GM23248 (cell line): ENCODE data around the gene GUCY1B1.

ENCODE experiments used
- EZH2 ChIP-seq: fragments of 200-600 bp; sonication (generic); IDR thresholded peaks from 2 replicates; pipeline ENCODE4 v1.6.1; 2018; ENCODE audit warnings: antibody characterized with exemption, mild to moderate bottlenecking; ENCODE audit not compliant: insufficient read depth, poor library complexity, severe bottlenecking
- EZH2phosphoT487 ChIP-seq: fragments of 200-600 bp; sonication (generic); IDR thresholded peaks from 2 replicates; pipeline ENCODE4 v1.6.1; 2018; ENCODE audit warnings: antibody characterized with exemption, moderate library complexity, mild to moderate bottlenecking, low read depth; ENCODE audit not compliant: insufficient read depth

DNA sequence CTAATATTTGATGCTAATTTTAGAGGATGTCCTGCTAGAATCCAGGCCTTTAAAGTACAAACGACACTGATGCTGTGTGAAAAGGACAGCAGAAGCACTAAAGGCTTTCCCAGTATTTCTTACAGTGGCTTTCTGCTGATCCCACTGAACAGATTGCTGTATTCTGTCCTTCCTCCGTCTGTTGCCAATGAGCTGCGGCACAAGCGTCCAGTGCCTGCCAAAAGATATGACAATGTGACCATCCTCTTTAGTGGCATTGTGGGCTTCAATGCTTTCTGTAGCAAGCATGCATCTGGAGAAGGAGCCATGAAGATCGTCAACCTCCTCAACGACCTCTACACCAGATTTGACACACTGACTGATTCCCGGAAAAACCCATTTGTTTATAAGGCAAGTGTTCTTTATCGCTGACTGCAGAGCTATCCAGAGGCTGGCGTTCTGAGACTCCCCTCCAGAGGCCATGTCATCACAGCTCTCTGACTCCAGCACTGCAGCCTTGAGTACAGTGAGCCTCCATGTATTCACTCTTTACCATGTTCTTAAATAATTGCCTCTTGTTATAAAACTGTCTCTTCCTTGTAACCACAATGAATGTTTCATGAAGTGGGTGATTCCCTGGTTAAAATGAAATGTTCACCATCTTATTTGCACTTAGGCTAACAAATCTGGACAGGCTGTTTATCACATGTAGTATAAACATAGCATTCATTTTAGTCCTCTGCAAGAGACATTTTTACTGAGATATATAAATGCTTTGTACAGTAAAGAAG lies 43.6 kb downstream of the GUCY1B1 start:
- TF ChIP-seq EZH2phosphoT487: no peak
- TF ChIP-seq EZH2: no peak
